ENCODE measurements around the gene DPYSL5. TPM values are rescaled to one million over a fixed set of nuclear protein-coding genes. Genes with fewer than 3 reads are reported as not detected.

DPYSL5 gene
- total and polyA plus RNA-seq, 2 experiments from 2014 or later, result 0.21 to 0.63 TPM

- Histone ChIP-seq H2AFZ (no peak overlapping the region), H3K36me3 (replicated peaks; ENCODE audit: insufficient read depth, low read depth) (no peaks in the 10 kb centered on the region), H3K4me2 (no peak overlapping the region), H3K9me3 (ENCODE audit: low read depth) (no peaks in the 10 kb centered on the region), H3K27ac (no peak overlapping the region), H3K9me2 (replicated peaks; ENCODE audit: insufficient read depth) (no peaks in the 10 kb centered on the region), H3K4me3 (no peak overlapping the region), H3K79me2 (no peaks in the 10 kb centered on the region), H3K4me1 (ENCODE audit: insufficient read depth) (no peaks in the 10 kb centered on the region), H4K20me1 (ENCODE audit: insufficient read depth, poor library complexity, severe bottlenecking) (no peaks in the 10 kb centered on the region), H3K27me3 (peaks cover 7% of the 10 kb centered on the region)
- 95% methylated on average over 3 of the region's 3 CpGs for WGBS (ENCODE audit: low lambda C conversion rate, missing lambda C conversion rate)
- TF ChIP-seq EZH2 (IDR thresholded peaks at IDR 0.05; ENCODE audit: borderline replicate concordance) (no peak), CTCF (IDR thresholded peaks at IDR 0.05; ENCODE audit: poor library complexity) (no peak), EZH2phosphoT487 (IDR thresholded peaks at IDR 0.05; ENCODE audit: low read depth, severe bottlenecking, unreplicated experiment) (no peak)
- DNase-seq (ENCODE audit: low spot score), result no peak
Observed at GRCh38 chr2:26948800-26949199, 100.9 kb downstream of the DPYSL5 start.

- WGBS (ENCODE audit: low lambda C conversion rate, missing lambda C conversion rate), result 87% methylated on average over 5 of the region's 5 CpGs
- no peaks in the 10 kb centered on the region for H3K9me3 ChIP-seq (ENCODE audit: low read depth)
Observed at GRCh38 chr2:26950246-26950645, 102.3 kb downstream of the DPYSL5 start.

GRCh38 chr2:26951236-26951635 lies 103.3 kb downstream of the DPYSL5 start:
- H2AFZ ChIP-seq, result no peak overlapping the region
- no peaks in the 10 kb centered on the region for H3K36me3 ChIP-seq (replicated peaks; ENCODE audit: insufficient read depth, low read depth)
- no peak overlapping the region for H3K4me2 ChIP-seq
- peaks cover 23% of the 10 kb centered on the region for H3K27me3 ChIP-seq
- no peak for DNase-seq (ENCODE audit: low spot score)
- no peaks in the 10 kb centered on the region for H3K9me2 ChIP-seq (replicated peaks; ENCODE audit: insufficient read depth)
- 94% methylated on average over 3 of the region's 3 CpGs for WGBS (ENCODE audit: low lambda C conversion rate, missing lambda C conversion rate)
- no peaks in the 10 kb centered on the region for H3K79me2 ChIP-seq
- no peak overlapping the region for H3K27ac ChIP-seq
- no peaks in the 10 kb centered on the region for H4K20me1 ChIP-seq (ENCODE audit: insufficient read depth, poor library complexity, severe bottlenecking)
- no peaks in the 10 kb centered on the region for H3K9me3 ChIP-seq (ENCODE audit: low read depth)
- no peaks in the 10 kb centered on the region for H3K4me1 ChIP-seq (ENCODE audit: insufficient read depth)
- no peak overlapping the region for H3K4me3 ChIP-seq
- TF ChIP-seq EZH2 (IDR thresholded peaks at IDR 0.05; ENCODE audit: borderline replicate concordance), result no peak
- no peak for TF ChIP-seq CTCF (IDR thresholded peaks at IDR 0.05; ENCODE audit: poor library complexity)
- no peak for TF ChIP-seq EZH2phosphoT487 (IDR thresholded peaks at IDR 0.05; ENCODE audit: low read depth, severe bottlenecking, unreplicated experiment)

More at GRCh38 chr2:26950246-26950645, 102.3 kb downstream of the DPYSL5 start:
- Histone ChIP-seq H3K4me1 (ENCODE audit: insufficient read depth) (no peaks in the 10 kb centered on the region), H3K36me3 (replicated peaks; ENCODE audit: insufficient read depth, low read depth) (no peaks in the 10 kb centered on the region), H3K4me3 (no peak overlapping the region), H3K79me2 (no peaks in the 10 kb centered on the region), H3K9me2 (replicated peaks; ENCODE audit: insufficient read depth) (no peaks in the 10 kb centered on the region), H2AFZ (no peak overlapping the region), H3K27me3 (peaks cover 15% of the 10 kb centered on the region), H3K4me2 (no peak overlapping the region), H4K20me1 (ENCODE audit: insufficient read depth, poor library complexity, severe bottlenecking) (no peaks in the 10 kb centered on the region), H3K27ac (no peak overlapping the region)
- TF ChIP-seq CTCF (IDR thresholded peaks at IDR 0.05; ENCODE audit: poor library complexity) (no peak), EZH2 (IDR thresholded peaks at IDR 0.05; ENCODE audit: borderline replicate concordance) (no peak), EZH2phosphoT487 (IDR thresholded peaks at IDR 0.05; ENCODE audit: low read depth, severe bottlenecking, unreplicated experiment) (no peak)
- DNase-seq (ENCODE audit: low spot score), result no peak

- Histone ChIP-seq H4K20me1 (ENCODE audit: insufficient read depth, poor library complexity, severe bottlenecking) (no peaks in the 10 kb centered on the region), H3K9me3 (ENCODE audit: low read depth) (no peaks in the 10 kb centered on the region), H3K4me2 (no peak overlapping the region), H2AFZ (no peak overlapping the region), H3K27me3 (peaks cover 27% of the 10 kb centered on the region), H3K27ac (no peak overlapping the region), H3K36me3 (replicated peaks; ENCODE audit: insufficient read depth, low read depth) (no peaks in the 10 kb centered on the region), H3K4me1 (ENCODE audit: insufficient read depth) (no peaks in the 10 kb centered on the region), H3K4me3 (no peak overlapping the region), H3K79me2 (no peaks in the 10 kb centered on the region), H3K9me2 (replicated peaks; ENCODE audit: insufficient read depth) (no peaks in the 10 kb centered on the region)
- no peak for TF ChIP-seq EZH2 (IDR thresholded peaks at IDR 0.05; ENCODE audit: borderline replicate concordance)
- TF ChIP-seq EZH2phosphoT487 (IDR thresholded peaks at IDR 0.05; ENCODE audit: low read depth, severe bottlenecking, unreplicated experiment), result no peak
- 54% methylated on average over 4 of the region's 4 CpGs for WGBS (ENCODE audit: low lambda C conversion rate, missing lambda C conversion rate)
- no peak for DNase-seq (ENCODE audit: low spot score)
Observed at GRCh38 chr2:26952374-26952773, 104.4 kb downstream of the DPYSL5 start.
